ENCODE results near the gene LRRN3.

DNA sequence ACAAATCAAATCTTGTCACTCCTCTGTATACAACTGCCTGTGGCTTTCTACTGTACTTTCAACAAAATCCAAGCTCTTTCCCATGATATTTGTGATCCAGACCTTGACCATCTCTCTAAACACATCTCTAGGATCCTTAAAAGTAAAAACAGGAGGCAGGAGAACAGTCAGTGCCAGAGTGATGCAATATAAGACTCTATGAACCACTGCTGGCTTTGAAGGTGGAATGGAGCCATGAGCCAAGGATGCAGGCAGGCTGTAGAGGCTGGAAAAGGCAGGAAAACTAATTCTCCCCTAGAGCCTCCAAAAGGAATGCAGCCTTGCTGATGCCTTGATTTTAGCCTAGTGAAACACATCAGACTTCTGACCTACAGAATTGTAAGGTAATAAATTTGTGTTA lies 45.5 kb upstream of the LRRN3 start:
- TF ChIP-seq, protein P1, sequence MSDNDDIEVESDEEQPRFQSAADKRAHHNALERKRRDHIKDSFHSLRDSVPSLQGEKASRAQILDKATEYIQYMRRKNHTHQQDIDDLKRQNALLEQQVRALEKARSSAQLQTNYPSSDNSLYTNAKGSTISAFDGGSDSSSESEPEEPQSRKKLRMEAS (IDR thresholded peaks at IDR 0.05), result no peak
- no peak for TF ChIP-seq MAFK (IDR thresholded peaks at IDR 0.05; ENCODE audit: low read depth, low read length)
- TF ChIP-seq HDAC2 (IDR thresholded peaks at IDR 0.05; ENCODE audit: borderline replicate concordance in 1 of 2, low read depth in 2 of 2, low read length in 2 of 2), result no peak
- TF ChIP-seq ZNF274 (IDR thresholded peaks at IDR 0.05; ENCODE audit: borderline replicate concordance, extremely low read depth, low read length), result no peak
- no peak for TF ChIP-seq EZH2 (IDR thresholded peaks at IDR 0.05; ENCODE audit: low read depth, low read length, severe bottlenecking)
- TF ChIP-seq, protein P2, sequence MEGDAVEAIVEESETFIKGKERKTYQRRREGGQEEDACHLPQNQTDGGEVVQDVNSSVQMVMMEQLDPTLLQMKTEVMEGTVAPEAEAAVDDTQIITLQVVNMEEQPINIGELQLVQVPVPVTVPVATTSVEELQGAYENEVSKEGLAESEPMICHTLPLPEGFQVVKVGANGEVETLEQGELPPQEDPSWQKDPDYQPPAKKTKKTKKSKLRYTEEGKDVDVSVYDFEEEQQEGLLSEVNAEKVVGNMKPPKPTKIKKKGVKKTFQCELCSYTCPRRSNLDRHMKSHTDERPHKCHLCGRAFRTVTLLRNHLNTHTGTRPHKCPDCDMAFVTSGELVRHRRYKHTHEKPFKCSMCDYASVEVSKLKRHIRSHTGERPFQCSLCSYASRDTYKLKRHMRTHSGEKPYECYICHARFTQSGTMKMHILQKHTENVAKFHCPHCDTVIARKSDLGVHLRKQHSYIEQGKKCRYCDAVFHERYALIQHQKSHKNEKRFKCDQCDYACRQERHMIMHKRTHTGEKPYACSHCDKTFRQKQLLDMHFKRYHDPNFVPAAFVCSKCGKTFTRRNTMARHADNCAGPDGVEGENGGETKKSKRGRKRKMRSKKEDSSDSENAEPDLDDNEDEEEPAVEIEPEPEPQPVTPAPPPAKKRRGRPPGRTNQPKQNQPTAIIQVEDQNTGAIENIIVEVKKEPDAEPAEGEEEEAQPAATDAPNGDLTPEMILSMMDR (IDR thresholded peaks at IDR 0.05; ENCODE audit: control extremely low read depth in 1 of 3, insufficient read depth in 1 of 3, low read depth in 1 of 3, low read length in 3 of 3), result no peak
- TF ChIP-seq CREB1 (IDR thresholded peaks at IDR 0.05), result no peak
- no peak for TF ChIP-seq SP1 (IDR thresholded peaks at IDR 0.05; ENCODE audit: low read depth, low read length)

Data from H1 (cell line).